Neuron (in vitro differentiated cells): ENCODE data around the gene FGG.

Source experiments
- H2AFZ ChIP-seq: one replicate; pipeline ENCODE4 v1.6.1; 2013; ENCODE audit warnings: low read depth, mild to moderate bottlenecking, inconsistent platforms, low read length, moderate library complexity
- H3K27me3 ChIP-seq: one replicate; pipeline ENCODE4 v1.6.1; 2013; ENCODE audit warnings: low read length; ENCODE audit not compliant: insufficient read depth
- H3K36me3 ChIP-seq: one replicate; pipeline ENCODE4 v1.6.1; 2013; ENCODE audit warnings: low read length; ENCODE audit not compliant: insufficient read depth
- H3K4me1 ChIP-seq: one replicate; pipeline ENCODE4 v1.6.1; 2013; ENCODE audit warnings: low read length; ENCODE audit not compliant: insufficient read depth
- H3K4me3 ChIP-seq: 2 replicates; pipeline ENCODE4 v1.5.1; 2013; ENCODE audit warnings: mild to moderate bottlenecking, low read length, moderate library complexity
- H3K9me3 ChIP-seq: one replicate; pipeline ENCODE4 v1.6.1; 2013; ENCODE audit warnings: low read length

FGG gene

DNA sequence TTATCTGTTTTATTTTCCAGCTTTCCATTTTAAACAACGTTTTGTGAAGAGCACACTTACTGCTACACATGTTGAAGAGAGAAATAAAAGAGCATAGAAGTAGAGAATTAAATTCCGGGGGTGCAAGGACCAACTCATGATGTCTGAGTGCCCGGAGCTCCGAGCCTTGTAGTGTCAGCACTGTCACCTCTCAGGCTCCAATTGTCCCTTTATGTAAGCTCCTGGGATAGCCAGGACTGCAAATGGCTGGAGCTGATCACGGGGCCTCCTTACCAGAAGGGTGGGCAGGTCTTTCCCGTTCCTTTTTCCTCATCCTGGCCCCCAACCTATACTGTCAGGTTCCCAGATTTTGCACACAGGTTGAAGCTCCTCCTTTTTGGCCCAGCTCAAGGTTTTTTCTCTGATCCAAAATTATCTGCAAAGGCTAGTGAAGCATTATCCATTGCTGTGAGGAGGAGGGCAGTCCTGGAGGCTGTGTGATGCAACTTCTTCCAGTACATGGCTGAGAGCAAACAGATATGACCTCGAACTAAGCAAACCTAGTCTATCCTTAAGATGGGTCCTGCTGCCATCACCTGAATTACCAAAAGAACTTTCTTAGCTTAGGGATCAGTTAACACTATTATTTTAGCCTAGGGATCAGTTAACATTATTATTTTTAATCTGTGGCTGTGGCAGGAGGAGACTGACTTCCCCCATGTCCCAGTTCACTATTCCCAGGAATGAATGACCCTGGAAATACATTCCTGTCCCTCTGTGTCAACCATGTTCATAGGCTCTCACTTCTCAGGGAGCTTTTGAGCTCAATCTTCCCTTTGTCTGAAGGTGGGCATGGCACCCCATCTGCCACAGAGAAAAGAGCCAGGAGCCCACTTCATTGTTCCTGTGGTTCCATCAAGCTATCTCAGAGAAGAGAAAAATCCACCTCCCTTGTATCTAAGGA lies at the start of gene FGG:
Gene FGG (minus strand): TSS at position 185 of the 943 bp plus-strand sequence. CDS start 47 bp downstream, at position 138.
- no peaks in the 10 kb centered on the region for H3K9me3 ChIP-seq
- no peaks in the 10 kb centered on the region for H3K36me3 ChIP-seq
- no peaks in the 10 kb centered on the region for H3K4me1 ChIP-seq
- no peak within 1 kb of the TSS for H3K4me3 ChIP-seq
- H3K27me3 ChIP-seq, result peaks cover 2% of the 10 kb centered on the region
- H2AFZ ChIP-seq, result no peak within 1 kb of the TSS

DNA sequence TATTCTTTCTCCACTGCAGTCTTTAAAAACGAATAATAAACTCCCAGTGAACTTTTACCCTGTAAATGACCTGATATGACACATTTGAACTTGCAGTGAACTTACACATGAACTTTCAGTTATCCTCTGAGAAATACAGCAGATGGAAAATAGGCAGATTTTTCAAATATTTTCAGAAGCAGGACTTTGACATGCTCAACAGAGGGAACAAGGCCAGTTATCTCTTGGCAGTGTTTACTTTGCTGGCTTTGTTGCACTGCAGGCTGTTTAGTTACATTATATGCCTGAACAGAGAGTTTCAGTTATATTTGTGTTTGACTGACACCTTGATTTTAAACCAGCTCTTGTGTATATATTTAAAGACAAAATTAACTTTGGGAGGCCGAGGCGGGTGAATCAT lies 47.6 kb upstream of the FGG start:
- Histone ChIP-seq H3K4me1 (no peaks in the 10 kb centered on the region), H3K4me3 (no peak overlapping the region), H3K36me3 (no peaks in the 10 kb centered on the region), H3K27me3 (no peaks in the 10 kb centered on the region), H2AFZ (no peak overlapping the region), H3K9me3 (no peaks in the 10 kb centered on the region)

DNA sequence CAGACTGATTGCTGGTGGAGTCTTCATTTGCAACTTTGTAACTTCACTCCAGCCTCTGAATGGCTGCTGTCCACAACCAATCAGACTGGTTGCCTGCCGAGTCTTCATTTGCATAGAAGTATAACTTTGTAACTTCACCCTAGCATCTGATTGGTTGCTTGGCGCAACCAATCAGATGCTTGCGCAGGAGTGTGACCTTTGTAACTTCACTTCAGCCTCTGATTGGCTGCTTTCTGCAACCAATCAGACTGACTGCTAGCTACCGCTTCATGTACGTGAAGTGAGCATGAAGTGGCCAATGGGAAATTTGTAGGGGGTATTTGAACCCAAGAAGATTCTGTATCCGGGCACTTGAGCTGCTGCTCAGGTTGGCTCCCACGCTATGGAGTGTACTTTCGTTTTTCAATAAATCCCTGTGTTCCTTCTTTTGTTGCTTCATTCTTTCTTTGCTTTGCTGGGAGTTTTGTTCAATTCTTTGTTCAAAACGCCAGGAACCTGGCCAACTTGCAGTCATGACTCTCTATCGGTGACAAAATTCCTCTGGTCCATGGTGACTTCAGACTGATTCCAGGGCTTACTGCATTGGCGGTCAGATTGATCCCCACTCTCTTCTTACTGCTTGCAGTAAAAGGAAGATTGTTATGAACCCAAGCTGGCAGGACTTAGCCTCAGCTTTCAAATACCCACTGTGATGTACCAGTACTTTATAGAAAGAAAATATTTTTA lies 46.4 kb upstream of the FGG start:
- Histone ChIP-seq H3K4me1 (no peaks in the 10 kb centered on the region), H3K4me3 (no peak overlapping the region), H2AFZ (no peak overlapping the region), H3K9me3 (no peaks in the 10 kb centered on the region), H3K36me3 (no peaks in the 10 kb centered on the region), H3K27me3 (no peaks in the 10 kb centered on the region)

DNA sequence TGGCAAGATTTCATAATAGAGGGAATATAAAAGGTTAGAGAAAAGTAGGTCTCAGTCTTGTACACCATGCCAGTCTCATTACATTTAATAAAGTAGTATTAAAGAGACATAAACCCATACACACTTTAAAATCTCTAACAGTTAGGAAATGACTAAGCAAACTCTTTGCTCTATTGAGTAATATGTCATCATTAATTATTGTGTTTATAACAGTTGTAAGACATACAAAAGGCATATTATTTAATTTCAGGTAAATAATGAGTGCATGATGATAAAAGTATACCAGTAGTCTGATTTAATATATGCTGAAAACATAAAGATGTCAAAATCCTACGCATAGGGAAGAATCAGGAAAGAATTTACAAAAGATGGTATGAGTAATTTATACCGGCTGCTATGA lies 31.0 kb upstream of the FGG start:
- no peaks in the 10 kb centered on the region for H3K4me1 ChIP-seq
- H3K27me3 ChIP-seq, result no peaks in the 10 kb centered on the region
- H3K36me3 ChIP-seq, result no peaks in the 10 kb centered on the region
- H3K9me3 ChIP-seq, result no peaks in the 10 kb centered on the region
- no peak overlapping the region for H3K4me3 ChIP-seq
- H2AFZ ChIP-seq, result no peak overlapping the region

DNA sequence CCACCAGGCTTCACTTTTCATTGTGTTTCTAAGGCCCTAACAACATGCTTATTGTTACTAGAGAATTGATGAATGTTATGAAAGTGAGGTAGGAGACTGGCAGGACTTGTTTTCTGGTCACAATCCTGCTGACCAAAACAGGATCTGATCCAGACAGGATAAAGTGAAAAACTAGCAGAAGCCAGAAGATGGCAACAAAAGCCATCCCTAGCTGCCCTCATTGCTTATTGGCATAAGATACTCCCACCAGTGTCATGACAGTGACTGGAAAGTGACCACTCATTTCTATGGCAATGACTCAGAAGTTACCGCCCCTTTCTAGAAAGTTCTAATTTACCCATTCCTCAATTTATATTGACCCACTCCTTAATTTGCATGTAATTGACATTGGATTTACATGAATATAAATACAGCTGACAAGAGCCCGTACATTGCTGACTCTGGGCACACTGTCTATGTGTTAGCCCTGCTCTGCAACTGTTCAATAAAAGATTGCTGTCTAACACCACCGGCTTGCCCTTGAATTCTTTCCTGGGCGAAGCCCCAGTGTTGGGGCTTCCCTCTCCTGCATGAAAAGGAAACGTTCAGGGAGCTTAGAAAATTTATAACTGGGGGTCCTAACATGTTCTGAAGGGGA lies 30.0 kb upstream of the FGG start:
- H3K4me1 ChIP-seq, result no peaks in the 10 kb centered on the region
- no peak overlapping the region for H2AFZ ChIP-seq
- H3K27me3 ChIP-seq, result no peaks in the 10 kb centered on the region
- H3K9me3 ChIP-seq, result no peaks in the 10 kb centered on the region
- no peak overlapping the region for H3K4me3 ChIP-seq
- H3K36me3 ChIP-seq, result no peaks in the 10 kb centered on the region

DNA sequence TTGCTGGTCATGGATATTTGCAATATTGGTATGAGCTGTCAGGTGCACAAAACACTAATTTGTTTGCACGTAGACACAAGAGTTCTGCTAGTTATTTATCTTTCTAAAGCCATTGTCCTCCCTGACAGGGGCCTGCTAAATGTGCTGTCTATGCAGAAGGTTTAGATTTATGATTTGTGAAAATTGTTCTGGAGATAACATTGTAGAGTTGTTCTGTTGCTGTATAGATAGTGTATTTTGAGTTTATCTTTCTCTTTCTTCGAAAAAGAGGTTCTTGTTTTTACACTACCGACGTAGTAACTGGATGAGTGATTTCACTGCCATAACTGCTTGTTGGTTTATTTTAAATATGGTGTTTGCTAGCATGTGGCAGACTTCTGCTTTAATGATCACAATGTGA lies 28.5 kb upstream of the FGG start:
- Histone ChIP-seq H2AFZ (no peak overlapping the region), H3K27me3 (no peaks in the 10 kb centered on the region), H3K4me1 (no peaks in the 10 kb centered on the region), H3K9me3 (no peaks in the 10 kb centered on the region), H3K36me3 (no peaks in the 10 kb centered on the region), H3K4me3 (no peak overlapping the region)

DNA sequence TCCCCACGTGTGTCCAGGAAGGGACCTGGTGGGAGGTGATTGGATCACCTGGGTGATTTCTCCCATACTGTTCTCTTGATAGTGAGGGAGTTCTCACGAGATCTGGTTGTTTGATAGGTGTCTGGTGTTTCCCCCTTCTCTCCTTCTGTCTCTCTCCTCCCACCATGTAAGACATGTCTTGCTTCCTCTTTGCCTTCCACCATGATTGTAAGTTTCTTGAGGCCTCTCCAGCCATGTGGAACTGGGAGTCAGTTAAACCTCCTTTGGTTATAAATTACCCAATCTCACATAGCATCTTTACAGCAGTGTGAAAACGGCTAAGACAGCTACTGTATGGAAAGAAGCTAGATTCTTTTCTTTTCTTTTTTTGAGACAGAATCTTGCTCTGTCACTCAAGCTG lies 21.6 kb upstream of the FGG start:
- no peaks in the 10 kb centered on the region for H3K27me3 ChIP-seq
- H2AFZ ChIP-seq, result no peak overlapping the region
- H3K4me1 ChIP-seq, result no peaks in the 10 kb centered on the region
- H3K9me3 ChIP-seq, result no peaks in the 10 kb centered on the region
- no peaks in the 10 kb centered on the region for H3K36me3 ChIP-seq
- H3K4me3 ChIP-seq, result no peak overlapping the region

DNA sequence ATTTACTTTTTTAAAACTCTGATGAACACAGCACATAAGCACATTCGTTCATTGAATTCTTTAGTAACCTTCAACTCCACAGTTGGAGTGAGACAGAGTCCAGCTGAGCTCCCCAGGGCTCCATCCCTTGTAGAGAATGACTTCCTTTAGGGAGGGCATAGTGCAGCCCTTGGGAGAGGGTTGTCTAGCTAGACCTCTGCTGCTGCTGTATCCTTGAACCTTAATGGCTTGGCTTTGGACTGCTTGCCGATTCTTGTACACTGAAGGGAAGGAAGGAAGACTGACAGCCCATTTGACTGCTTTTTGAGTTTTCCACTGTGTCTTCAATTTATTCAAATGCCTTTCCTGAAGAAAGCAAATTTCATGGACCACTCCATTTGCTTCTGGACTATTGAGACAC lies 19.4 kb upstream of the FGG start:
- Histone ChIP-seq H3K27me3 (peaks cover 17% of the 10 kb centered on the region), H3K9me3 (no peaks in the 10 kb centered on the region), H3K4me3 (no peak overlapping the region), H3K4me1 (no peaks in the 10 kb centered on the region), H3K36me3 (no peaks in the 10 kb centered on the region), H2AFZ (no peak overlapping the region)

DNA sequence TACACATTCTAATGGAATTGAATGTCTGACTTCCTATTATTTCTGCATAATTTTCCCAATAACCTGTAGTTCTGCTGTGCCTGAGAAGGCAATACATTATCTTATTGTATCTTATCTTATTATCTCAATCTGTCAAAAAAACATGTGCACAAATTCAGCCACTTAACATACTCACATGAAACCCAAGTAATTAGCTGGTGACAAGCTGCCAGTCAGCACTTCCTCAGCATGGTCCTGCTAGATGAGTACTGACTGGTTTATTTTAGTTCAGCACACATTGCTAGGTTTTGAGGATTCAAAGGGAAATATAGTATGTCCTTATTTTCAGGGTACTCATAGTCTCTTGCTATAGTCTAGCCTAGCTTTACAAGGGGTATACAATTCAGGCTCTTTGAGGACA lies 17.9 kb upstream of the FGG start:
- H3K4me1 ChIP-seq, result no peaks in the 10 kb centered on the region
- peaks cover 30% of the 10 kb centered on the region for H3K27me3 ChIP-seq
- H3K9me3 ChIP-seq, result no peaks in the 10 kb centered on the region
- no peak overlapping the region for H3K4me3 ChIP-seq
- H2AFZ ChIP-seq, result no peak overlapping the region
- no peaks in the 10 kb centered on the region for H3K36me3 ChIP-seq

DNA sequence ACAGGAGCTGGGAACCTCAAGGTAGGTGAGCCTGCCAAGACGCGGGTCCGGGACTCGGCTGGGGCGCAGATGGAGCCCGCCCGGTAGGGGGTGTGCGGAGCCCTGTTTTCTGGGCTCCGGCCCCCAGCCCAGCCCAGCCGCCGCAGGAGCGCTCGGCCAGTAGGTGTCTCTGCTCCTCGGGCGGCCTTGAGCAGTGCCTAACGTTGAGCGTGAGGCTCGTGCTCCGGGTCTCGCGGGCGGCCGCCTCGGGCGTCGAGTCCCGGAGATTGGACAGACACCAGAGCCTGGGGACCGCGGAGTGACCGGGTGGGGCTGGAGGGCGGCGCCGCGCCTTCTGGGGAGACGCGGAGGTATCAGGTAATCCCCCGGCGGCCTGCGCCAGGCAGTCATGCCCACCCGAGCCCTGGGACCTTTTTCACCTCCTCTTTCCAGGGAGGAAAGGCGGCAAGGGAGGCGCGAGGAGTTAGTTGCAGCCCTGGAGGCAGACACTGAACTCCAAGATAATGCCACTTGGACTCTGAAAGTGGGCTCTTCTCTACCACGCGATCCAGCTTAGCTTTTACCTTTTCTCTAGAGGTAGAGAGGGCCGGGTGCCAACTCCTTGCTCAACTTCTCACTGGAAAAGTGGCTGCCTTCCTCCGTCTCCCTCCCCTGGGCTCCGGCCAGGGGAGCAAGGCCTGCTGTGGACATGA lies 14.5 kb upstream of the FGG start:
- peaks cover 42% of the 10 kb centered on the region for H3K27me3 ChIP-seq
- H3K9me3 ChIP-seq, result no peaks in the 10 kb centered on the region
- H3K4me3 ChIP-seq, result no peak overlapping the region
- H3K36me3 ChIP-seq, result no peaks in the 10 kb centered on the region
- no peak overlapping the region for H2AFZ ChIP-seq
- no peaks in the 10 kb centered on the region for H3K4me1 ChIP-seq

DNA sequence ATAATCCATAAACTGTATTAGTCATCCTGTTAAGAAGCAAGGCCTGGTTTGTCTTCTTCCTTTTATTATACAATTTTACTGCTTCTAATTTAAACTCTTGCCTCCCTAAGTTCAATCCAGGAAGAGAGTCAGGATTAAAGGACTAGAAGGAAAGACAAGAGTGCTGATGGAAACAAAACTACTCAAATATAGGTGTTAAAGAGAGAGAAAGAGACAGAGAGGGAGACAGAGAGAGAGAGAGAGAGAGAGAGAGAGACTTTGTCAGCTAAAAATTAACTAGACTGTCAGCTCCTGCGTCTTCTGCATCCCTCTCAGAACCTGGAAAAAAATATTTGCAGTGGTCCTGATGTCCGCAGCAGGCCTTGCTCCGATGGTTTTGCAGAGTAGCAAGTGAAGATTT lies 13.5 kb upstream of the FGG start:
- H3K27me3 ChIP-seq, result peaks cover 46% of the 10 kb centered on the region
- no peak overlapping the region for H3K4me3 ChIP-seq
- H3K9me3 ChIP-seq, result no peaks in the 10 kb centered on the region
- H3K36me3 ChIP-seq, result no peaks in the 10 kb centered on the region
- no peak overlapping the region for H2AFZ ChIP-seq
- H3K4me1 ChIP-seq, result no peaks in the 10 kb centered on the region

DNA sequence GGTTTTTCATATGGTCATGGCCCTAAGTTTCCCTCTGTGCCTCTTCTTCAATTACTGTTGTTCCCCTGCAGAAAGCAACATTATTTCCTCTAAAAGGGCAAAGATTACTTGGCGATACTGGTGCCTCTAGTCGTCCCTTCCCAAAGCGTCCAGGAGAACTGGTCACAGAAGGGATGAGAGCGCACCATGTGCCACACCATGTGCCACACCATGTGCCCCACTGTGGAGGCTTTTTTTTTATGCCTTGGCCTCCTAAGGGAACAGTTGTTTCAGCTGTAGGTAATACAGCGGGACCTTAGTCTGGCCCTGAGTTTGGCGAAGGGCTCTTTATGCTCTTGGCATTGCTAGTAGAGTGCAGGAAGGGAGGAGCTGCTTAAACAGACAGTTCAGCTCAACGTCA lies 11.5 kb upstream of the FGG start:
- H3K9me3 ChIP-seq, result no peaks in the 10 kb centered on the region
- peaks cover 52% of the 10 kb centered on the region for H3K27me3 ChIP-seq
- H3K4me3 ChIP-seq, result no peak overlapping the region
- no peaks in the 10 kb centered on the region for H3K36me3 ChIP-seq
- no peaks in the 10 kb centered on the region for H3K4me1 ChIP-seq
- no peak overlapping the region for H2AFZ ChIP-seq

DNA sequence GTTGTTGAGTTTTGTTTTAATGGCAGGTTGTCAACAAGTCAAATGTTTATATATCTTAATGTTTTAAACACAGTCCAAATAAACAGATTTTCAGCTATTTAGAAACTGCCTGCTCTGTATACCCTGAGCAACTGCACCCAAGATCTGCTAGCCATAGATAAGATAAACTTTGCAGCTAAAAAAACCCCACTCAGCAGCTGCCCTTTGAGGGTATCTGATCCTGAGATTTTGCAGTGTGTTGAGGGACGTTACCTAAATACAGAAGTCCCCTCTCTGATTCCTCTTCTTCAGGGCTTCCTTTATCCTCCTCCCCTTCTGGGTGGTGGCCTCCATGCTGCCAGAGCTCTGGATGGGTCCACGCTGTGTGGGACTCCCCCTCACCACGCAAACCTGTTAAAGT lies 11.0 kb upstream of the FGG start:
- H3K4me1 ChIP-seq, result no peaks in the 10 kb centered on the region
- H3K36me3 ChIP-seq, result no peaks in the 10 kb centered on the region
- H3K9me3 ChIP-seq, result no peaks in the 10 kb centered on the region
- no peak overlapping the region for H3K4me3 ChIP-seq
- peaks cover 50% of the 10 kb centered on the region for H3K27me3 ChIP-seq
- no peak overlapping the region for H2AFZ ChIP-seq
